PFSK-1 (cell line): ENCODE results near the gene LMNTD2.

Experiments used
- POLR2AphosphoS5 ChIP-seq: IDR thresholded peaks from 2 replicates; pipeline ENCODE4 v1.6.1; 2012; ENCODE audit warnings: low read depth, mild to moderate bottlenecking, control low read depth, low read length, moderate library complexity
- REST ChIP-seq, 2 experiments: IDR thresholded peaks; 2 replicates each; pipeline versions ENCODE4 v1.6.1 to v1.8.0; 2011 to 2012; ENCODE audit warnings: low read depth in 2 of 2, low read length in 2 of 2, control low read depth in 1 of 2, inconsistent platforms in 1 of 2, mild to moderate bottlenecking in 1 of 2, moderate library complexity in 1 of 2; ENCODE audit not compliant: insufficient read depth in 1 of 2
- TAF1 ChIP-seq: IDR thresholded peaks from 2 replicates; pipeline ENCODE4 v1.6.1; 2012; ENCODE audit warnings: low read length, control low read depth, borderline replicate concordance; ENCODE audit not compliant: insufficient read depth

- TF ChIP-seq TAF1 (no peak), REST (IDR thresholded peaks at IDR 0.05; ENCODE audit: insufficient read depth in 1 of 2, low read depth in 2 of 2, low read length in 2 of 2) (no peak), POLR2AphosphoS5 (no peak)
These were observed 21.2 kb upstream of the LMNTD2 start for GRCh38 chr11:581752-582151.
